Activated CD8-positive, alpha-beta memory T cell treated with anti-CD3 and anti-CD28 coated beads for 24 hours (primary cell): ENCODE measurements around the gene HDAC10.
"Not testable (repeated sequence)": the region's sequence is repeated elsewhere in the genome, so short reads cannot be mapped to it uniquely, and the experiment has no call there.

ENCODE experiments used
- DNase-seq: peaks from one replicate; pipeline ENCODE4 v3.0.0-alpha.2; 2020

The HDAC10 gene

DNA sequence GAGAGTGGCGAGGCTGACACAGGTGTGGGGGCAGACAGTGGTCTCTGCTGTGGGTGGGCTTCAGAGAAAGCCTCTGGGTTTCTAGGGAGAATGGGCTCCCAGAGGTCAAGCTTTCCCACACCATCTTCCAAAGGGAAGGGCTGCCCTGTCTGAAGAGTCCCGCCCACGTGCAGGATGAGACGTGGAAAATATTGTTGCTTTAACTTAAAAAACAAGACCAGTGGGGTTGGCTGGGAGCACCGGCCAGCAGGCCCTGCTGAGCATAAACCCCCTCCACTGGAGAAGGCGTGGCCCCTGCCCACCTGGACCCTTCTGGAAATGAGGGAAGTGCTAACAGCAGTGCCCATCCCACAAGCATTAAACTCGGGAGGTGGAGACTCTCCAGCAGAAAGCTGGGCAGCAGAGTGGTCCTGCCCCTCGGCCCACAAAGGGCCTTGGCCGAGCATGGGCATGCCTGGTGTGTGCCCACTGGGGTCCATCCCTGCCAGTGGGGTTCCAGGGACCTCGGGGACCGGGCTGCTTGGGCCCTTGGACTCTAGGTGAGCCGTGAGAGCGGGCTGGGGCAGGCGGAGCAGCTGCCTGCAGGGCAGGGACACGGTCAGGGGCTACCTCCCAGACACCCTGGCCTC is 34.9 kb downstream of the HDAC10 start:
- DNase-seq, result no peak

DNA sequence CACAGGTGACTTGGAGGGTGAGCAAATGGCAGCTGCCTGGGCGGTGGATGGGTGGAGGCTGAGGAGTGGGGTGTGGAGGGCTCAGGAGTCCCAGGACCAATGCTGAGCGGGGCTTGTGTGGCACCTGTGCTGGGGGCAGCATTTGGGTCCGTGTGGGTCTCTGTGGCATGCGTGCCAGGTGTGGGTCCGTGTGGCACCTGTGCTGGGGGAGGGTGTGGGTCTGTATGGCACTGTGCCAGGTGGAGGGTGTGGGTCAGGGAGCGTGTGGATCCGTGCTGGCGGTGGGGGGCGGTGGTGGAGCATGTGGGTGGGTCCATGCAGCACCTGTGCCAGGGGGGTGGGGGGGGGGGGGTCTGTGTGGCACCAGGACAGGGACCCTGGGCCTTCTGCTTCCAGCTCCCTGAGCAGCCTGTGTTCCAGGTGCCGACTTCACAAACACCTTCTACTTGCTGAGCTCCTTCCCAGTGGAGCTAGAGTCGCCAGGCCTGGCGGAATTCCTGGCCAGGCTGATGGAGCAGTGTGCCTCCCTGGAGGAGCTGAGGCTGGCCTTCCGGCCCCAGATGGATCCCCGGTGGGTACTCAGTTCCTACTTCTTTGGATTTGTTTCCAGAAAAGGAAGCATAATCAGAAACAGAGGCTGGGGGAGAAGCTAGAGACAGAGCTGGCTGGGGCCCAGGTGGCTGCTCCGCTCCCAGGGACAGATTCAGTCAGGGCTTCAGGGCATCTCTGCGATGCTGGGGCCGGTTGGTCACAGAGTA is 35.6 kb downstream of the HDAC10 start:
- no peak for DNase-seq

DNA sequence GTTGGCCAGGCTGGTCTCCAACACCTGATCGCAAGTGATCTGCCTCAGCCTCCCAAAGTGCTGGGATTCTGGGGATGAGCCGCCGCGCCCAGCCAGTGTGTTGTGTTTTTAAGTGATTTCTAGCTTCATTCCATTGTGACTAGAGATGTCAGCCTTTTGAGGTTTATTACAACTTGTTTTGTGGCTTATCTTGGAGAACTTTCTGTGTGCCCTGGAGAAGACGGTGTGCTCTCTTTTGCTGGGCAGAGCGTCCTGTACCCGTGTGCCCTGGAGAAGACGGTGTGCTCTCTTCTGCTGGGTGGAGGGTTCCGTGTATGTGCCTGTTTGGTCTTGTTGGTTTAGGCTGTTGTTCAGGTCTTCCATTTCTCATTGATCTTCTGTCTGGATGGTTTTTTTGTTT is 37.8 kb downstream of the HDAC10 start:
- DNase-seq, result no peak

DNA sequence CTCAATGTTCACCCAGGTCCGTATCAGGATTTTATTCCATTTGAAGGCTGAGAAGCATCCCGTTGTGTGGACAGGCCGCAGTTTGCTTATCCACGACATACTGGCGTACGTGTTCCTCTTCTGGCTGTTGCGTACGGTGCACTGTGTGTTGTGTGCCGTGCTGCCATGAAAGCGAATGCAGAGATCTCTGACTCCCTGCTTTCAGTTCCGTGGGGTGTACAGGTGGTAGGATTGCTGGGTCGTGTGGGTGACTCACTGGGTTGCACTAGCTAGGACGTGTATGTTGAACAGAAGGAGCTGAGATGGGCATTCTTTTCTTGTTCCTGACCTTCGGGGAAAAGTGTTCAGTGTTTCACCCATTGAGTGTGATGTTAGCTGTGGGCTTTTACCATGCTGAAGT is 39.9 kb downstream of the HDAC10 start:
- no peak for DNase-seq

DNA sequence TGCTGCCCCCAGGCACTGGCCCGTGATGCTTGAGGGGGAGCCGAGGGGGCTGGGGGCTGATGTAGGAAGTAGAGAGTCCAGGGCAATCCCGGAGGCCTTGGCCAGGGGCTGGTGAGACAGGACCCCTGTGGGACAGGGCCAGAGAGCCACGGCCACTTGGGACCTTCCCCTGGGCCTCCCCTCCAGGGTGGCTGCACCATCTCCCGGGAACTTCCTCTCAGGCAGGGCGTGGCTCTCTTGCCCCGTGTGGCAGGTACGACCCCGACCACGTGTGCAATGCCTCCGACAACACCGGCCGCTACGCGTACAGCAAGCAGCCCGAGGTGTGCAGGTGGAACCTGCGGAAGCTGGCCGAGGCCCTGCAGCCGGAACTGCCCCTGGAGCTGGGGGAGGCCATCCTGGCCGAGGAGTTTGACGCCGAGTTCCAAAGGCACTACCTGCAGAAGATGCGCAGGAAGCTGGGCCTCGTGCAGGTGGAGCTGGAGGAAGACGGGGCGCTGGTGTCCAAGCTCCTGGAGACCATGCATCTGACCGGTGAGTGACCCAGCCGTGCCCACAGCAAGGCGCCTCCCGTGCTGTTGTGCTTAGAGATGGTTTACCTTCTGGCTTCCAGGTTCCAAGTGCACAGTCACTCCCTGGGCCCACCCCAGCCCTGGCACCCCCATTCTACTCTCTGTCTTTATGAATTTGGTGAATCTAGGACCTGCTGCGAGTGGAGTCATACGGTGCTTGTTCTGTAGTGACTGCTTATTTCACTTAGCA is 40.5 kb downstream of the HDAC10 start:
- DNase-seq, result no peak

DNA sequence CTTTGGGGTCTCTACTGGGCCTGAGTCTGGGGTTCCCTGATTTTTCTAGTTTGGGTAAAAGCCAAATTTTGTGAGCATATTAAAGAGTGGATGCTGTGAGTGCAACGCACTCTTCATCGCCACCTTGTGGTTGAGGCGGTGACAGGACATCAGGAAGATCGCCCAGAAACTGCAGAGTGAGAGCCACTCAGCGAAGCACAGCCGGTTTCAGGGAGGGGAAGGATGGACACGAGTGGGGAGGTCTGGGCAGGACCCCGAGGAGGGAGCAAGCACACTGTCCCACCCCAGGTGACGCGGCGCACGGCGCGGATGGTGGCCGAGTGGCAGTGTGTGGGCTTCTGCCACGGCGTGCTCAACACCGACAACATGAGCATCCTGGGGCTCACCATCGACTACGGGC is 41.2 kb downstream of the HDAC10 start:
- peak; percentile 86 for DNase-seq

DNA sequence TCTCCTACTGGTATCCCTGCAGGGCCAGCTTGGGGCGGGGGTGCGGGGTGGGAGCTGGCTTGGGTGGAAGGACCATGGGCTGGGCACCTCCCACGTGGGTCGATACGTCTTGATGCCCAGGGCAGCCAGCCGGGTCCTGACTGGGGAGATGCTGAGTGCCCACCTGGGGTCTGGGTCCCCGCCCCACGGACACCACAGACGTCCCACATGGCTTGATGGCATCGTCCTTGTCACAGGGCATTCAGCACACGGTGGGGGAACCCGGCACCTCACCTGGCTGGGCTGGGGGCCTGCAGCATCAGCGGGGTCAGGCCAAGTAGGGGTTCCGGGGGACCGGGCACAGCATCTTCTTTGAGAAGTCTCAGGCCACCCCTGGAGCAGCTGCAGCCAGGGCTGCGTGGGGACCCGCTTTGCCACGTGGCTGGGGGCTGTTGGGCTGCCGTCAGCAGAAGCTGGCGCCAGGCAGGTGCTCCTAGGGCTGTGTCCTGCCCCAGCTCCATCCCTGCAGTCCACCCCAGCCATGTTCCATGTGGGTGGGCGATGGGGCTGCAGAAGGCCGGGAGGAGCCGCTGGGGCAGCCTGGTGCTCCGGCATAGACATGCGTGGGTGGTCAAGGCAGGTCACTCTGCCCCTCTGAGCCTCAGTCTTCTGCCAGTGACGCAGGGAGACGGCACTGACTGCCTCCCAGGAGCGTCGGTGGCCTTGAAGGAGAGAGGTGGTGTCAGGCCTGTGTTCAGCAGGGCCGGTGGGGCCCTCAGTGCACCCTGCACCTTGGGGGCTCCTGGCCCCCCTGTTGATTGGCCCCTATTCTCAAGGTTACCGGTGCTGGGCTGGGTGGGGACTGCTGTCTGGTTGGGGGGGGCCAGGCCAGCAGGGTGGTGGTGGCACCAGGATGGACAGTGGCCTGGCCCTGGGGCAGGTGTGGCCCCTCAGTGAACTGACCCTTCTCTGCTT is 41.8 kb downstream of the HDAC10 start:
- DNase-seq, result no peak

DNA sequence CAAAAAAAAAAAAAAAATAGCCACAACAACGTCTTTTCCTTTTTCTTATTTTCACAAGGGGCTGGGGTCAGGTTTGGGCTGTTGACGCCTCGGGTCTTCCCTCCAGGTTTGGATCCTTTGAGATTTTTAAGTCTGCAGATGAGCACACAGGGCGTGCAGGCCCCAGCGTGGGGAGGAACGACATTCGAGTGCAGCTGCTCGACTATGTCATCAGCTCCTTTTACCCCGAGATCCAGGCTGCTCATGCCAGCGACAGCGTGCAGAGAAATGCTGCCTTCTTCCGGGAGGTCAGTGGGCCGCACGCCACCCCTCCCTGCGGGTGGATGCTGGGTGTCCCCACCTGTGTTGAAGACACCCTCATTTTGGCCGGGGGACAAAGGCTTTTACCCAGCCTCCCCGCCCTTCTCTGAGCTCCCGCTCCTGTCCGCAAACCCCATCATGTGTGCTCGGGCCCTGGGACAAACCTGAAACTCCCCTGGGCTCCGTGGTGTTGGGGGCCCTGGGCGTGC is 42.6 kb downstream of the HDAC10 start:
- DNase-seq, result no peak

DNA sequence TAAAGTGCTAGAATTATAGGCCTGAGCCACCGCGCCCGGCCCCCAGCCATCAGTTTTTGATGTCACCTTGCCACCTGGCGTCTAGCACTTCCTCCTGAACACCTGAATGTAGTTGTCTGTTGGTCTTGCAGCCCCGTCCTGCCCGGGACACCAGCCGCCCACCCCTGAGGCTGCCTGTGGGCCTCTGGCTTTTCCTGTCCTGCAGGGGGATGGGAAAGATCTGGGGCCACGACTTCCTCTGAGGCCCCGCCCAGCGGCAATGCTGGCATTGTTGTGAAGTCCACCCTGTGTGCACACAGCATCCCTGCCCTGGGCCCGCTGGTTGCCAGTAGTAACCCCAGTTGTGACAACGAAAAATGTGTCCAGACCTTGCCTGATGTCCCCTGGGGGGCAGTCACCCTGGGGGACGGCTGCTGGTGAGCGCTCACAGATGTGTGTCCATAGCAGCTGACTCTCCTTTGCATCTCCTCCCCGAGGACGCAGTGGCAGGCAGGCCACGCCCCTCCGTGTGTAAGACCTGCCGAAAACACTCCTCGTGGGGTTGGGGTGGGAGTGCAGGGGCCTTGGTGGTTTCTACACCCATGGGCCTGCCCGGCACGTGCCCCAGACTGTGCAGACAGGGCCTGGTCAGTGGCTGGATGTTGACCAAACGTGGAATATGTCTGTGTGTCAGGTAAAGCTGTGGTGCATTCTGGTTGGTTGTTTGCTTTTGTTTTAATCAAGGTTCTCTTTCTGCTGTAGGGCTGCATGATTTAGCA is 43.5 kb downstream of the HDAC10 start:
- no peak for DNase-seq

DNA sequence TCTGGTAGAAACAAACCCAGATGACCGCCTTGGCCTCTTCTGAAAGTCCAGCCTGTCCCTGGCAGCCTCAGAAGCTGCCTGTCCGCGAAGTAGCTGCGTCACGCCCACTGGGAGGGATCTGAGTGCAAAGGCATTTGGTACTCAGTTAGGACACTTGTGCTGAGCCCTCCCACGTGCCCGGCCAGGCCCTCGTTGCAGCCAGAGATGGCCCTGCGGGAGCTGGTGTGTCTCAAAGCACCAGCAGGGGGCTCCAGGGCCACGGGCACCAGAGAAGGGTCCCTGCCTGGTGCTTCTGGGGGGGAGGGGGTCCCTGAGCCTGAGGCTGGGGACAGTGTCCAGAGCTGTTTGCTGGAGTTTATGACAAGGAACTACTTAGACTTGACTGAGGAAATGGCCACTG is 44.5 kb downstream of the HDAC10 start:
- DNase-seq, result no peak

DNA sequence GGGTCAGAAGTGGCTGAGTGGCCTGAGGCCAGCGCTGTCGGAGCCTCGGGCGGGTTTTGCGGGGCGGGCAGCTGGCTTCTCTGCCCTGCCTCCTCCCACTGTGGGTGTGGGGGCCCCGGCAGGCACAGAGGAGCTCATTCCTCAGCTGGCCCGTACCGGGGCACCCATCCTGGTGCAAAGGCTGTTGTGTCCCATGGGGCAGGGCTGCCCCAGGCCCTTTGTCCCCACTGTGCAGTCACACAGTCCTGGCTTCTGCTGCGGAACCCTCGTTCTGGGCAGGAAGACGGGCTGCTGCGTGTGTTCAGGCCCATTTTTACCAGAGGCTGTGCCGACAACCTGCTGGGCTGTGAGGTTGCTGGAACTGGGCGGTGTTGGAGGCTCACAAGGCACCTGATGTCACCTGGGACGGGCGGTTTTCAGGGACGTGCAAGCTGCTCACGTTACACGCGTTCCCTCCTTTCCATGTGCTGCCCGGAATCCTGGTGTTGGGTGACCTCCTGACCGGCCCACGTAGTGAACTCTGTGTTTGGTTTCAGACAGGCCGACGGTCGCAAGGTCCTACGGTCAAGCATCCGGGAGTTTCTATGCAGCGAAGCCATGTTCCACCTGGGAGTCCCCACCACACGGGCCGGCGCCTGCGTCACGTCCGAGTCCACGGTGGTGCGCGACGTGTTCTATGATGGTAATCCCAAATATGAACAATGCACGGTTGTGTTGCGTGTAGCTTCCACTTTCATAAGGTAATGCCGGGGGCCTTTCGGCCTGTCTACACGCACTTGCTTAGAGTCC is 45.1 kb downstream of the HDAC10 start:
- no peak for DNase-seq

DNA sequence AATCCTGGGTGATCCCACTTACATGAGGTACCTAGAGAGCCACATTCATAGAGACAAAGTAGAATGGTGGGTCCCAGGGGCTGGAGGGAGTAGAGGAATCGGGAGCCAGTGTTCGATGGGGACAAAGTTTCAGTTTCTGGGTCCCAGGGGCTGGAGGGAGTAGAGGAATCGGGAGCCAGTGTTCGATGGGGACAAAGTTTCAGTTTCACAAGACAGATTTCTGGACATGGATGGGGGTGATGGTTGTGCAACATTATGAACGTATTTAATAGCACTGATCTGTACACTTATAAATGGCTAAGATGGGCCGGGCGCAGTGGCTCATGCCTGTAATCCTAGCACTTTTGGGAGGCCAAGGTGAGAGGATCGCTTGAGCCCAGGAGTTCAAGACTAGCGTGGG is 46.1 kb downstream of the HDAC10 start:
- not testable (repeated sequence) for DNase-seq

DNA sequence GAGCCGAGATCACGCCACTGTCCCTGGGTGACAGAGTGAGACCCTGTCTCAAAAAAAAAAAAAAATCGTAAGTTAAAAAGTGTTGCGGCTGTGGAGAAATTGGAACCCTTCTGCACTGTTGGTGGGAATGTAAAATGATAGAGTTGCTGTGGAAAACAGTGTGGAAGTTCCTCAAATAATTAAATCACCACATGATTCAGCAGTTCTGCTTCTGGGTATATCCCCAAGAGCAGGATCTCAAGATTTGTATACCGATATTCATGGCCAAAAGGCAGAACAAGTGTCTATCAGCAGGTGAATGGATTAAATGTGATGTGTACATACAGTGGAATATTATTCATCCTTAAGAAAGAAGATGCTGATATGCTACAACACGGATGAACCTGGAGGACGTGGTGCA is 46.5 kb downstream of the HDAC10 start:
- DNase-seq, result no peak

DNA sequence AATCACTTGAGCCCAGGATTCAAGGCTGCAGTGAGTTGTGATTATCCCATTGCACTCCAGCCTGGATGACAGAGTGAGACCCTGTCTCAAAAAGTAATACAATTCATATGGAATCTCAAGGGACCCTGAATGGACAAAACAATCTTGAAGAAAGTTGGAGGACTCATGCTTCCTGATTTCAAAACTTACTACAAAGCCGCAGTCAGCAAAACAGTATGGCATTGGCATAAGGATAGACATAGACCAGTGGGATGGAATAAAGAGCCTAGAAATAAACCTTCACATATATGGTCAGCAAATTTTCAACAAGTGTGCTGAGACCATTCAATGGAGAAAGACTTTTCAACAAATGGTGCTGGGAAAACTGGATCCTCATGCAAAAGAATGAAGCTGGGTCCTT is 47.8 kb downstream of the HDAC10 start:
- no peak for DNase-seq

DNA sequence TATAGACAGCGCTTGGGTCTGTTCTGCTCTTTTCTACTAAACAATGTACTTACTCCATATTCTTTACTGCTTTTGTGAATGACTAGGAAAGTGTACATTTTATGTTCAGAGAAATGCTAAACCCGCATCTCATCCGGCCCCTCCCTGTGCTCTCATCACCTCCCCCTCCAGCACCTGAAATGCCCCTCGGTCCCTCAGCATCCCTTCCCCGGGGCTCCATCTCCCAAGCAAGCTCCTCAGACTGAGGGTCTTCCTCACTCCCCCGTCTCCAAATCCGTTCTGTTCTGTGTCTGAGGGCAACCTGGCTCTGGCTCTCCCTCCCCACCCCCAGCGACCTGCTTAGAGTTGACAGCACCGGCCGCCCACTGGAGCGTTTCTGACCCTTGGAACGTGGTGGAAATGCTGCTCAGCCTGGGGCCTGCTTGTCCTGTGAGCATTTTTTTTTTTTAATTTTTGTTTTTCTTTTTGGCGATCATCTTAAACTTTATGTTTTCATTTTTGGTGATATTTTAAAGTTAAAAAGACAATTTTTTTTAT is 48.9 kb downstream of the HDAC10 start:
- no peak for DNase-seq

DNA sequence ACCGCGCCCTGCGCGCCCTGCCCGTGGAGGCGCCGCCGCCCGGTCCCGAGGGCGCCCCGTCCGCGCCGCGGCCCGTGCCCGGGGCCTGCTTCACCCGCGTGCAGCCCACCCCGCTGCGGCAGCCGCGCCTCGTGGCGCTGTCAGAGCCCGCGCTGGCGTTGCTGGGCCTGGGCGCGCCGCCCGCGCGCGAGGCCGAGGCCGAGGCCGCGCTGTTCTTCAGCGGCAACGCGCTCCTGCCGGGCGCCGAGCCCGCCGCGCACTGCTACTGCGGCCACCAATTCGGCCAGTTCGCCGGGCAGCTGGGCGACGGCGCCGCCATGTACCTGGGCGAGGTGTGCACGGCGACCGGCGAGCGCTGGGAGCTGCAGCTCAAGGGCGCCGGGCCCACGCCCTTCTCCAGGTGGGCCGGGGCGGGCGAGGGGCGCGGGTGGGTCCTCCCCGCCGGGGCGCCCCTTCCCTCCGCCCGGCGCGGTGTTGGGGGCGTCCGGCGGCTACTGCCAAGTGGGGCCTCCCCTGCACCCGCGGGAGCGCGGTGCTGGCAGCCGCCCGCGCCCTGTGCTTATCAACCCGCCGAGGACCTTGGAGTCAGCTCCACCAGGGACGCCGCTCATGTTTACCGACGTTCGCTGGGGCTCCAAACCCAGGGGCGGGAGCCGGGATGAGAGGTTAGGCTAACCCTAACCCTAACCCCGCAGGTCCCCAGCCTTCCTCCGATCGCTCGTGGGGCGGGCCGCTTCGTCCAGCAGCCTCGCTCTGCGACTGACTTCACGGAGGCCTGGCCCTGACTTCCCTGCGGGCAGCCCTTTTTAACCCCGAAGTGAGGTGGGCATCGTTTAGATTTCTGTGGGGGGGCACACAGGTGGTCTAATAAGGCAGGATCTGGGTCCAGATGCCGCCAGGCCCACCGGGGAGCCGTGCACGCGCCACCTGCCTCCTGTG is 49.6 kb downstream of the HDAC10 start:
- no peak for DNase-seq

DNA sequence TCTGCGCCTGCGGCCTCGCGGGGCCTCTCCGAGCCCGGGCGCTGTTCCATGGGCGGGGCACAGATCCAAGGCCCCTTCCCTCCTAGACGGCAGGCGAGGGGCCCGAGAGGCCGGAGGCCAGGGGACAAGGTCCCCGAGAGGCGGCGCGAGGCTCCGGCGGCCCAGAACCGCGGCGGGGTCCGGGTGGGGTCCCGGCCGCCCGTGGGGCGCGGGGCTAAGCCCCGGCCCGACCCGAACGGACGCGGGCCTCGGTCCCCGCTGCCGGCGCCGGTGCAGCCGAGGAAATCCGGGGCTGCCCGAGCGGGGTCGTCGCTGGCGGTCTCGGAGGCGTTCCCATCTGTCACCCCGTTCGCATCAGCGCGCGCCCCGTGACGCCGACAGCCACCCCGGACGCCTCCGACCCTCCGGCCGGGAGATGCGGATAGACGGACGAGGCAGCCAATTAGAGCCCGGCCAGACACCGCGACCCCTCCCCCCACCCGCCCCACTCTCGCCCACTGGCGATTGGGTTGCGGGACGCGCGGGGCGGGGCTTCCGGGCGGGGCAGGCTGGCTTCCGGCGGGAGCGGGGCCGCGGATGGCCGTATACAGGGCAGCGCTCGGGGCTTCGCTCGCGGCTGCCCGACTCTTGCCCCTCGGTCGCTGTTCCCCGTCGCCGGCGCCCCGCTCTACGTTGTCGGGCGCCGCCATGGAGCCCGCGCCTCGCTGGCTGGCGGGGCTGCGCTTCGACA is 50.4 kb downstream of the HDAC10 start, which contains the start of gene SELENOO:
Gene SELENOO (plus strand): TSS at position 551 of the 730 bp plus-strand sequence. CDS start 26 bp downstream, at position 577.
- DNase-seq, result peak; percentile 94

DNA sequence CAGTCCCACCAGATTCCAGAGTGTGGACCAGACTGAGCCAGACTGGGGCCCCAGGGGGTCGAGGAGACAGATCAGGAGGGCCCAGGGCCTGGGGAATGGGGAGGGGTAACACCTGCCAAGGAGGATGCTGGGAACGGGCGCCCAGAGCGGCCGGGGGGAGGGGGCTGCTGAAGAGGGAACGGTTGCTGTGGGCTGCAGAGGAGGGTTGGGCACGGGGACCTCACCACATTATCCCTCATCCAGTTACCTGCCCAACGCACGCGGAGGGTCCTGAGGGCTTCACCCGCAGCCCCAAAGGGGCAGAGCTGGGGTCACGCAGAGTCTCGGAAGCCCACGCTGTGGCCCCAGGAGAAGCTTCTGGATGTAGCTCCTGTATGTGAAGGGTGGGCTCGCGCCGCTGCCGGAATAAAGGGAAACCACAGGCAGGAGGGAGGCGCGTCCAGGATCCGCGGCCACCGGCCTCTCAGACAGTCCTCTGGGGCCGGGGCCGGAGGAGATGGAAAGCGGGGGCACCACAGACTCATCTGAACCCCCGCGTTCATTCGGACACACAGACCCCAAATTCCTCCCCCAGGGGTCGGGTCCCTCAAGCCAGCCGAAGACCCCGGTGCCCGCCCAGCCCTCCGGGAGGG is 51.1 kb downstream of the HDAC10 start:
- peak; percentile 68 for DNase-seq
